C4-2B (cell line): Measurements from ENCODE around the gene ADAM12.

ENCODE experiments used
- H3K27ac ChIP-seq: fragments of 450-650 bp; 2 replicates; pipeline ENCODE4 v1.5.1; 2017
- CTCF ChIP-seq: fragments of 450-650 bp; conservative IDR thresholded peaks from 2 replicates; pipeline ENCODE4 v1.5.1; 2017; ENCODE audit warnings: mild to moderate bottlenecking
- ZFX ChIP-seq: fragments of 450-650 bp; IDR thresholded peaks from 2 replicates; pipeline ENCODE4 v1.6.1; 2017

Gene ADAM12

GRCh38 chr10:126060261-126060931, 327.9 kb downstream of the ADAM12 start:
- no peak overlapping the region for H3K27ac ChIP-seq
- no peak for TF ChIP-seq ZFX
- no peak for TF ChIP-seq CTCF

- TF ChIP-seq CTCF (no peak), ZFX (no peak)
- no peak overlapping the region for H3K27ac ChIP-seq
Observed at GRCh38 chr10:126059076-126059826, 329.0 kb downstream of the ADAM12 start.

GRCh38 chr10:126058507-126058906, 329.8 kb downstream of the ADAM12 start:
- TF ChIP-seq CTCF: no peak
- no peak for TF ChIP-seq ZFX
- no peak overlapping the region for H3K27ac ChIP-seq

GRCh38 chr10:126058104-126058503, 330.2 kb downstream of the ADAM12 start:
- TF ChIP-seq ZFX (no peak), CTCF (no peak)

GRCh38 chr10:126057494-126057893, 330.8 kb downstream of the ADAM12 start:
- H3K27ac ChIP-seq: no peak overlapping the region
- TF ChIP-seq CTCF: no peak
- TF ChIP-seq ZFX: no peak

More at GRCh38 chr10:126058104-126058503, 330.2 kb downstream of the ADAM12 start:
- no peak overlapping the region for H3K27ac ChIP-seq

GRCh38 chr10:126054191-126054590, 334.1 kb downstream of the ADAM12 start:
- TF ChIP-seq CTCF (no peak), ZFX (no peak)
- no peak overlapping the region for H3K27ac ChIP-seq

- TF ChIP-seq ZFX (no peak), CTCF (no peak)
Observed at GRCh38 chr10:126052171-126052570, 336.1 kb downstream of the ADAM12 start.

More at GRCh38 chr10:126052171-126052570, 336.1 kb downstream of the ADAM12 start:
- H3K27ac ChIP-seq: no peak overlapping the region
